Peyer's patch (tissue), 4 donors: ENCODE measurements around the gene PAOX.

ENCODE experiments used
- CTCF ChIP-seq, 6 experiments: fragments of 450-650 bp in 4 of 6; fragments of 200-600 bp in 2 of 6; sonication (generic) in 1 of 6; IDR thresholded peaks; one replicate each; pipeline ENCODE4 v1.5.1; 2017 to 2019; ENCODE audit warnings: antibody characterized with exemption in 6 of 6, mild to moderate bottlenecking in 3 of 6, moderate library complexity in 1 of 6
- POLR2A ChIP-seq, 2 donors: fragments of 450-650 bp; IDR thresholded peaks; one replicate each; pipeline ENCODE4 v1.5.1; 2017; ENCODE audit warnings: antibody characterized with exemption in 2 of 2, mild to moderate bottlenecking in 2 of 2, moderate library complexity in 2 of 2

DNA sequence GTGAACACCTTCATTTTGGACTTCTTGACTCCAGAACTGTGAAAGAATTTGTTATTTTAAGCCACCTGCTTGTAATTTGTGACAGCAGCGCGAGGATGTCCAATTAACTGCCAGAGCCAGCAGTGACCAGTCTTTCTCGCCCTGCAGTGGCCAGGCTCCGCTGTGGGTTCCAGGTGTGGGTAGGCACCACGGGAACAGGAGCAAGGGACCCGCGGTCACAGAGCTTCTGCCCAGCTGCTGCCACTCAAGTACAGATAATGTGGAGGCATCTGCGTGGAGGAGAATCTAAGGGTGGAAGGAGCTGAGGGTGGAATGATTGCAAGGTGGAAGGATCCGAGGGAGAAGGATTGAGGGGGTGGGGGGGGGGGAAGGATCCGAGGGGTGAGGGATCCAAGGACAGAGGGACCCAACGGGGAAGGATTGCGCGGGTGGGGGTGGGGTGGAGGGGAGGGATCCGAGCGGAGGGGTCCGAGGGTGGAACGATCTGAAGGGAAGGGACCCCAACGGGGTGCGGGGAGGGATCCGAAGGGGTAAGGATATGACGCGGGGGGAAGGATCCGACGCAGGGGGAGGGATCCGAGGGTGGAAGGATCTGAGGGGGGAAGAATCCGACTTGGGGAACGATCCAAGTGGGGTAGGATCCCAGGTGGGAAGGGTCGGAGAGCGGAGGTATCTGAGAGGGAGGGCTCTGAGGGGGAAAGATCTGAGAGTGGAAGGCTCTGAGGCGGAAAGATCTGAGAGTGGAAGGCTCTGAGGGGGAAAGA is 45.9 kb upstream of the PAOX start:
- TF ChIP-seq CTCF (IDR thresholded peaks at IDR 0.05) (no peak), POLR2A (IDR thresholded peaks at IDR 0.05) (no peak)
